ENCODE data around the gene ALDH16A1.
A peak's percentile ranks its signal among the peaks of the same experiment; 100 is the strongest.

GRCh38 chr19:49491804-49492572 is 39.0 kb downstream of the ALDH16A1 start:
- peak in 1 of 3 donors; percentile 45 for TF ChIP-seq POLR2AphosphoS5 (IDR thresholded peaks at IDR 0.05)
- TF ChIP-seq POLR2A (IDR thresholded peaks at IDR 0.05), result no peak
- TF ChIP-seq CTCF (IDR thresholded peaks at IDR 0.05 in 8 of 11, conservative IDR thresholded peaks at IDR 0.05 in 3 of 11), result no peak
